COLO668 (cell line): ENCODE data around the gene PNMA8A.
"Not testable (repeated sequence)": the region's sequence is repeated elsewhere in the genome, so short reads cannot be mapped to it uniquely, and the experiment has no call there.

Experiments used
- DNase-seq: peaks from one replicate; lab custom pipeline; 2025; ENCODE audit not compliant: unreplicated experiment; lab: John Stamatoyannopoulos, UW

PNMA8A gene

DNA sequence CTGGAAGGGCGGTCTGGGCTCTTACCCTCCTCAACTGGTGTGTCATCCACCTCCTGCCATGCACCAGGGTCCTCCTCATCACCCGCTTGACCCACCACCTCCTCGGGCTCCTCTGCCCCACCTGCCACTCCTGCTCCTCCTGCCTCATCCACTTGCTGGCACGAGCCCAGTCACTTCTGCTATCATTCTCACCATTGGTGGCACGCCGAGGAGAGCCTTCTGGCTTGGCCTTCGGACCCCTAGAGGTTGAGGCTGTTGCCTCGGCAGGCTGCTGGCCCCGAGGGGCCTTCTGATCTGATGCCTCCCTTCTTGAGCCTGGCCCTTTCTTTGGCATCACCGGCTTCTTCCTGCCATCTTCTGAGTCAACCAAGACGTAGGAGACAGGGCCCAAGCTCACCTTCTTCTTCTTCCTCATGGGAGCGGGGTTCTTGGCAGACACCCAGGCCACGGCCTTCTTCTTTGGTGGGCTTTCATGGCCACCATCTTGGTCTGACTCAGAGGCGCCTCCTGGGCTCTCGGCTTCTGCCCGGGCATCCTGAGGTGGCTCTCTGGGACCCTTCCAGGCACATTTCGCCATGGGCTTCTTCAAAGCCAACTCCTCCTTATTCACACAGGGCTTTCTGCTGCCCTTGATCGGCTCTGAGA, 1.7 kb downstream of the PNMA8A start:
- DNase-seq: no peak

DNA sequence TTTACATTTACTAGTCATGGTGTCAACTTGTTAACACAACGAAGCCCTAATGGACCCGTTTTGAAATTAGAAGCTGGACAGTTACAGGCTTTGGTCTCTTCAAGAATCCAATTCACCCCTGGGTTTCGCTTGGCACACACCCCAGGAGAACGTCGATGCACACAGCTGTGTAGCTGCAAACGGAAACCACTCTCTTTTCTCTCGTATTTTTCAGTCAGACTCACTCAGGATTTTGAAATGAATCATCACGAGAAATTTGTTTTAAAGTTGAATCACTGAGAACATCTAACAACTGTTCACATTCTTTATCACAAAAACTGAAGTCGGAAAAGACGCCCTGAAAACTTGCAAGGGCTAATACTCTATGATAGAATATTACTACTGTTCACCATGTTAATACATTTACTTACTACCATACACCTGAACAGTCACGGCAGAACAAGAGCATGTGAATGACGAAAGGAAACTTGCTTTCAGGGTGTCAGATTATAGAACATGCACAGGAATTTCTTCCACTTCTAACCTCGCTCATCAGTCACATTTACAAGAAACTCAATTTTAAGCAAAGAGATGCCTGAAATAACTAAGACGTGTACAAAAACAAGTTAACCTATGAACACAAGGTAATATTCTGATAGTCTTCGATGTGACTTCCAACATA, 4.7 kb downstream of the PNMA8A start:
- no peak for DNase-seq

DNA sequence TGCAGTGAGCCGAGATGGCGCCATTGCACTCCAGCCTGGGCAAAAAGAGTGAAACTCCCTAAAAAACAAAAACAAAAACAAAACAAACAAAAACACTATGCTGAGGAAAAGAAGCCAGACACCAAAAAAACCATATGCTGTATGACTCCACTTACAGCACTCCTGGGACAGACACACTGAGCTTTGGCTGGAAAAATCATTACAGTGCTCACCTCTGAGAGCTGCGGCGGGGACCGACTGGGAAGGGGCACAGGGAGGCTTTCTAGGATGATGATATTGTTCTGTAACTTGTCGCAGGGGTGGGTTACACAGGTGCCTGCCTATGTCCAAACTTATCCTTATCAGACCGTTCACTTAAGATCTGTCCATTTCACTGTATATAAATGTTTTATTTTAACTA, 7.8 kb downstream of the PNMA8A start:
- DNase-seq: no peak

DNA sequence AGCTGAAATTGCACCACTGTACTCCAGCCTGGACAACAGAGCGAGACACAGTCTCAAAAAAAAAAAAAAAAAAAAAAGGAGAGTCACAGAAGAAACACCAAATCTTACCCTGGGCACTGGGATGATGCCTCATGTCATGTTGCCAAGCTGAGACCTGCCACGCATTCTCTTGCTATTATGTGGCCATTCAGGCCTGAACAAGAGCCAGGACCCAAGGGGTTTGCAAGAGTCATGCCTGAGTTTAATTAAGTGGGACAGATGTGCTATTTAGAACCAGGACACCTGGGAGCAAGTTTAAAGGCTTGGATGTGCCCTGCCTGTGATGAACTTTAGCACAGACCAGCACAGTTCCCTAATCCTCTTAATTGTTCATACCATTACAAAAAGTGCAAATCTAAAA, 9.8 kb downstream of the PNMA8A start:
- no peak for DNase-seq

DNA sequence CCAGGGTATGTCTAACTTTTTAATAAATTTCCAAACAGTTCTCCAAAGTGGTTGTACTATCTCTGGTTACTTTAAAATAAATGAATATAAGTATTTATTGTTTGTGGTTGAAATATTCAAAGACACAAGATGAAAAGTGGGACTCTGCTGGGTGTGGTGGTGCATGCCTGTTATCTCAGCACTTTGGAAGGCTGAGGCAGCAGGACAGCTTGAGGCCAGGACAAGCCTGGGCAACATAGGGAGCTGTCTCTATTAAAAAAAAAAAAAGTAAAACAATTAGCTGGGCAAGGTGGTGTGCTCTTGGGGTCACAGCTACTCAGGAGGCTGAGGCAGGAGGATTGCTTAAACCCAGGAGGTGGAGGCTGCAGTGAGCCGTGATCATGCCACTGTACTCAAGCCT, 10.4 kb downstream of the PNMA8A start:
- no peak for DNase-seq

DNA sequence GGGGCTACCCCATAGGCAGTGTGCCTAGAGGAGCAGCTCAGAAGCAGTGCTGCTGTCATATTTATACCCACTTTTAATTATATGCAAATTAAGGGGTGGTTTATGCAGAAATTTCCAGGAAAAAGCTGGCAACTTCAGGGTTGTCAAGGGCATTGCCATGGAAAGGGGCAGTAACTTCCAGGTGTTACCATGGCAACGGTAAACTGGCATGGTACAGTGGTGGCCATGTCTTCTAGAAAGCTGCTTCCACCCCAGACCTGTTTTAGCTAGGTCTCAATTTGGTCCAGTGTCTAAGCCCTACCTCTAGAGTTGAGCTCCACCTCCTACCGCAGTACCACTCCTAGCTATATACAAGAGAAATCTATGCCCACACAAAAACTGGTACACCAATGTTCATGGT, 11.3 kb downstream of the PNMA8A start:
- DNase-seq: no peak

DNA sequence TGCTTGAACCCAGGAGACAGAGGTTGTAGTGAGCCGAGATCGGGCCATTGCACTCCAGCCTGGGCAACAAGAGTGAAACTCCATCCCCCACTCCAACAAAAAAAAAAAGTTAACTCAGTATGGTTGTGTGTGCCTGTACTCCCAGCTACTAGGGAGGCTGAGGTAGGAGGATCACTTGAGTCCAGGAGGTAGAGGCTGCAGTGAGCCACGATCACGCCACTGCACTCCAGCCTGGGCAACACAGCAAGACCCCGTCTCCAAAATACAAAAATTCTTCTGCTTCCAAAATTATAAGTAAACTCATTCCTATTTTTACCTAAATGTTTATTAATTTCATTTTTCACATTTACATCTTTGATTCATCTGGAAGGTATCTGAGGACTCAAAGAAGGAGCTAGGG, 14.4 kb downstream of the PNMA8A start:
- DNase-seq: no peak

DNA sequence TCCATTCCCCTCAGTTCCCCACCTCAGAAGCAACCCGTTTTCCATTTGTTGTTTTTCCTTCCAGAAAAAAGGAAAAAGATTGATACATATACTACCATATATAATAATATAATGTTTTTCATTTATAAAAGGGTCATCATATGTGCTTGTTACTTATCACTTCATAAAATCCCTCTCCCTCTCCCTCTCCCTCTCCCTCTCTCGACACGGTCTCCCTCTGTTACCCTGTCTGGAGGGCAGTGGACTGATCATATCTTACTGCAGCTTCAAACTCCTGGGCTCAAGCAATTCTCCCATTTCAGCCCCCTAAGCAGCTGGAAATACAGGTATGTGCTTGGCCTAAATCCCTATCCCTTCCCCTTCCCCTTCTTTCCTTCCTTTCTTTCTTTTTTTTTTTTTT, 17.1 kb downstream of the PNMA8A start:
- DNase-seq: no peak

DNA sequence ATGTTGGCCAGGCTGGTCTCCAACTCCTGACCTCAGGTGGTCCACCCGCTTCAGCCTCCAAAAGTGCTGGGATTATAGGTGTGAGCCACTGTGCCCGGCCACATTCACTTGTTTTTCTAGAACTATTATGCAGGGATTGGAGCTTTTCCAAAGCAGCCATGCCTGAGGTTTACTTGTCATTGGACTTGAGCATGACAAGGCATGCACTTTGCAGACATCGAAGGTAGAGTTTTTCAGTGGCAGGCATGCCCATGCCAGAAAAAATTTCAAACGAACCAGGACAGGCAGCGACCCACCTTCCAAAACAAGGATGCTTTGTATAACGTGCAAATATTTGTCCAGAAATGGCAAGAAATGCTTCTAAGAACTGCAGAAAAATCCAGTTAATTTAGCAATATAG, 17.7 kb downstream of the PNMA8A start:
- no peak for DNase-seq

DNA sequence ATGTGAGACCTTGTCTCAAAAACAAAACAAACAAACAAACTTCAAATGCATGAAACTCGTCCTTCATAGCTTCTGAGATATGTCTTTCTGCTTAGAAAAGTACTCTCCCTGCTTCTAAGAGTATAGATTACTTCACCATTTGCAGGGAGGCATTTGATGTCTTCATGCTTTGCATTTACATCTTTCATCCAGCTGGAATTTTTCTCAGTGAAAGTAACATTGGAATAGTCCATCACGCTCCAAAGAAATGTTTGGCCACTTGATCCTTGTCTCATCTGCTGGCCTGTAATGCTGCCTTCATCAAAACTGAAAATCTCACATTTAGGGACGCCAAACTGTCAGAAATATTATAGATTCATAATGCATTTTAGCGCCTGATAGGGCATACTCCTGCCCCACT, 19.2 kb downstream of the PNMA8A start:
- DNase-seq: no peak

DNA sequence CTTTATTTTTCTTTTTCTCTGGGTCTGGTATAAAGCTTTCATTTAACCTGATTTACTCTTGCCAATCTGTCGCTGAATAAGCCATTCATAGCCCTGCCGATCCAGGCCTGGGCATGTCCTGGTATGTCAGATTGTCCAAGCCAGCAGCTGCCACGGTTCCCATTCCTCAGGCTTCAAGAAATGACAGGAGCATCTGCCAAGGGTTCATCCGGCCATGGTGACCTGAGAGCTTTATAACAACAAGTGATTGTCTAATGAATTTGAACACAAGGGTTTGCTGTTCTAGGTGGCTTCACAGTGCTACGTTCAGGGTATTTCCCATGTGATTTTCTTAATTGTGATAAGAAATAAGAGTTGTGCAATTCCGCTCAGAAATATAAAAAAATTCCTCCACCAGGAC, 20.0 kb downstream of the PNMA8A start:
- DNase-seq: no peak

DNA sequence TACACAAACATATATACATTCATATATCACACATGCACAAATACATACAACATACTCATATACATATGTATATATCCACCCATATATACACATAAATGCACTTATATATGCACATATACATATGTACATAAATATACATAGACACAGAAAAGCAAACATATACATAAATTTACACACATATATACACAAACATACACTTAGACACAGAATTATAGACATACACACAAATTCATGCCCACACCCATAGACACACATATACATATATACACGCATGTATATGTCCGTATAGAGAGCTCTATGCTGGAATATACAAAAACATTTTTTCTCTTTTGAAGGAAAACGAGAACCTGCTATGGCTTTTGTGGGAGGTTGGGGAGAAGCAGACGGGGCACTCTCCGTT, 20.6 kb downstream of the PNMA8A start:
- DNase-seq: no peak

DNA sequence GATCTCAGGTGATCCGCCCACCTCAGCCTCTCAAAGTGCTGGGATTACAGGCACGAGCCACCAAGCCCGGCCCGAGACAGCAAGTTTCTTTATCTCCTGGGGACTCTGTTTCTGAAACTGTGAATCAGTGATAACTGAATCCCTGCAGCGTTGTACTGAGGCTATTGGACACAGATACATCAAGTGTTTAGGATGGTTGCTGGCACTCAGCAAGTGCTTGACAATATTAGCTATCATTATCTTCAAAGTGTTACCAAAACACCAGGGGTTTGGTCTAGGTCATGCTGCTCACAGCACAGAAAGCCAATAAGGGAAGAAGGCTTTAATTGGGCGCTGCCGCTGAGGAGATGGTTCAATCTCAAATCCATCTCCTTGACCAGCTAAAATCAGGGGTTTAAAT, 22.1 kb downstream of the PNMA8A start:
- no peak for DNase-seq

DNA sequence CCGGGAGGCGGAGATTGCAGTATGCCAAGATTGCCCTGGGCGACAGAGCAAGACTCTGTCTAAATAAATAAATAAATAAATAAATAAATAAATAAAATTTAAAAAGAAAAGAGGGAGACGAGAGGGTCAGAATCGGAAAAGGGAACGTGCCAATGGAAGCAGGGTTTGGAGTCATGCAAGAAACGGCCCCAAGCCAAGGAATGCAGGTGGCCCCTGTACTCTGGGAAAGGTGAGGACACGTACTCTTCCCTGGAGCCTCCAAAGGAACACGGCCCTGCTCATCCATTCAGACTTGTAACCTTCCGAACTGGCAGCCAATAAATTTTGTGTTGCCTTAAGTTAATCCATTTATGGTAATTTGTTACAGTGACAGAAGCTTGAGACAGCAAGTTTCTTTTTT, 22.8 kb downstream of the PNMA8A start:
- DNase-seq: no peak

DNA sequence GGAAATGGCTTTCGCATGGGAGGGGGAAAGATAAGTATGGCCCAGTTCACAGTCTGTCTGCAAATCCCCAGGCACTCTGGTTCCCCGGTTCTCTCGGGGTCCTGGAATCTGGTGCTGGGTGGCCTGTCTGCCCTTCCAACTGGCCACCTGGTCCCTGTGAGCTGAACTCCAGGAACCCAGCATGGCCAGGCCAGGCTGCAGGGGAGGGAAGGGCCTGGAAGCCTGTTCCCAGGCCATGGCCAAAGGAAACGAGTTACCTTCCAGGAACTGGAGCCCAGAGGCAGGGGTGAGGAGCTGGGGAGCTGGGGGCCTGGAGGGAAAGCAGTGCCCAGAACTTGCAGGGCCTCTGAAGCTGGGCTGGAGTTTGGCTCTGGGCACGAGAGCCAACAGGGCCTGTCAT, 23.5 kb downstream of the PNMA8A start:
- DNase-seq: no peak

DNA sequence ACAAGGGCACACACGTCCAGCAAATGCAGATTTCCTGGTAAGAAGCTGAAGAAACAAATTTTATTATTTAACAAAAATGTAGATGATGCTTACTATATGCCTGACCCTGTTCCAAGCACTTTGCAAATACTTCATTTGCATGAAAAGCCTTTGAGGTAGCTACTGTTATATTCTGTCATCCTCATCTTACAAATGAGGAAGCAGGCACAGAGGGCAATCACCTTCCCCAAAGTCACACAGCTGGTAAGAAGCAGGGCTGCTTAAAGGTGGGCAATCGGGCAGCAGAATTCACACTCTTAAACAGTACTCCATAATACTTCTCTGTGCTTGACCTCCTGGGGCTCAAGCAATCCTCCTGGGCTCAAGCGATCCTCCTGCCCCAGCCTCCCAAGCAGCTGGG, 24.4 kb downstream of the PNMA8A start:
- no peak for DNase-seq

DNA sequence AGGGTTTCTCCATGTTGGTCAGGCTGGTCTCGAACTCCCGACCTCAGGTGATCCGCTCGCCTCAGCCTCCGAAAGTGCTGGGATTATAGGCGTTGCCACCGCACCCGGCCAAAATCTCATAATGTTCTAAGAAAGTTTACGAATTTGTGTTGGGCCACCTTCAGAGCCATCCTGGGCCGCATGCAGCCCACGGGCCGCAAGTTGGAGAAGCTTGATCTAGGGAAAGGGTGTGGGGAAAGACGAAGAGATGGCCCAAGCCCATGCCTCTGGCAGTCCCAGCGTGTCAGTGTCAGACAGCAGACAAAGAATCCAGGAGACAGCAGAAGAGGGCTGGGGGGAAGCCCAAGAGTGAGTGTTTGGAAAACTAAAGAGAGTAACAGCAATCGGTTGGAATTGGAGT, 25.3 kb downstream of the PNMA8A start:
- no peak for DNase-seq

DNA sequence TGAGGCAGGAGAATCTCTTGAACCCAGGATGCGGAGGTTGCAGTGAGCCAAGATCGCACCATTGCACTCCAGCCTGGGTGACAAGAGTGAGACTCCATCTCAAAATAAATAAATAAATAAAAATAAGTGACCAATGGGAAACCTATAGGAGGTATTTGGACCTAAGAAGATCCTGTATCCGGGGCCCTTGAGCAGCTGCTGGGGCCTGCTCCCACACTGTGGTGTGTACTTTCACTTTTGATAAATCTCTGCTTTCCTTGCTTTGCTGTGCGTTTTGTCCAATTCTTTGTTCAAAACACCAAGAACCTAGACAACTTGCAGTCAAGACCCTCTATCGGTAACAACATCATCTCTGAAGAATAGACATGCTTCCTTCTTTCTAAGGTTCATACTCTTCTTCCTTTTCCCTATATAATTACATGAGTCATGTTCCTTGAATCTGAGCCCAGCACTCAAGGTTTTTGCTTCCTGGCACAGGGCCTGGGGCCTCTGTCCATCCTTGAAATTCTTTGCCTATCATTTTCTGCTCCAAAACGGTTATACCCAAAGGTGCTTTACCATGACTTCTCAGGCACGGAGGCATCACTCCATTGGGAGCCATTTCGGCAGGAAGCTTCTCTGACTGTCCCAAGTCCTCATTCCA, 28.4 kb downstream of the PNMA8A start:
- DNase-seq: no peak

DNA sequence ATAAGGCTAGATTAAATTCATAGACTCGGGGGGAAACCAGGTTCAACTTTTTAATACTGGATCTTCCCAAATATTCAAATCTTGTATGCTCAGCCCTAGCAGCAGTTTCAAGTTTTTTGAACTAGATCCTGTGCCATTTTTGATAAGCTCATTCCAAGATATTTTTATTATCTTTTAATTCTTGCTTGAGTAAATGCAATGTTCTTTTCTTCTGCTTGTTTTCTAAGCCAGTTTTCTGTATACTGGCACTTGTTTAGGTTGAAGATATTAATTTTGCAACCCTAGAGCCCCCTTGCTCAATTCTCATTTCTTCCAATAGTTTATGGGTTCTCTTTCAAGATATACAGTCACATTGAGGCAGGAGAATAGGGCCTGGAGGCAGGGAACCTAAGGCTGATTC, 29.5 kb downstream of the PNMA8A start:
- no peak for DNase-seq

DNA sequence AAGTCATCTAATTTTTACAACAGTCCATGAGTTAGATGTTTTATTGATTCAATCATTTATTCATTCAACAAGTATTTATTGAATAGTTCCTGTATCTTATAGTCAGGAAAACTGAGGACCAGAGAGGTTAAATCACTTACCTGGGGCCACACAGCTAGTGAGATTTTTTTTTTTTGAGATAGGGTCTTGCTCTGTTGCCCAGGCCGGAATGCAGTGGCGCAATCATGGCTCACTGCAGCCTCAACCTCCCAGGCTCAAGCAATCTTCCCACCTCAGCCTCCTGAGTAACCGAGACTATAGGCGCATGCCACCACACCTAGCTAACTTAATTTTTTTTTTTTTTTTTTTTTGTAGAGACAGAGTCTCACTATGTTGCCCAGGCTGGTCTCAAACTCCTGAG, 35.7 kb downstream of the PNMA8A start:
- not testable (repeated sequence) for DNase-seq

DNA sequence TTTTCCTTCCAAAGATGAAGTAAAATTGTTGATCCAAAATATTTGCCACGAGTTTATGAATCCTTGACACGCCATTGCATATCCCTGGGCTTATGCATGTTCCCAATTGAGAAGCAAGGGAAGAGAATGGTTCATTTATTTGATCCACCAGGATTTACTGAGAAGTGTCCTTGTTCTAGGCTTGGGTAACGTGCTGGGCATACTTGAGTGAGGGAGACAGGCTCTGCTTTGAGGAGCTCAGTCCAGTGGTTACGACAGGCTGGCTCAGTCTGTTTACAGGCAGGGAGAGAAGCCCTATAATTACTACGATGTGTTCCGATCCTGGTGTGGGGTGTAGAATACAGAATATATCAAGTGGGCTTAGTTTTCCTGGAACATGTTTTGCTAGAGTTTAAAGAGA, 36.4 kb downstream of the PNMA8A start:
- DNase-seq: no peak

DNA sequence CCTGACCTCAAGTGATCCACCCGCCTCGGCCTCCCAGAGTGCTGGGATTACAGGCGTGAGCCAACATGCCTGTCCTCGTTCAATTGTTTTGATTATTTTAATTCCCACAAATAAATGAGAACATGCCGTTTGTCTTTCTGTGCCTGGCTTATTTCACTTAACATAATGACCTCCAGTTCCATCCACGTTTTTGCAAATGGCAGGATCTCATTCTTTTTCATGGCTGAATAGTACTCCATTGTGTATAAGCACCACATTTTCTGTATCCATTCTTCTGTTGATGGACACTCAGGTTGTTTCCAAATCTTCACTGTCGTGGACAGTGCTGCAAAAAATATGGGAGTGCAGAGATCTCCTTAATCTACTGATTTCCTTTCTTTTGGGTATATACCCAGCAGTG, 37.9 kb downstream of the PNMA8A start:
- DNase-seq: not testable (repeated sequence)

DNA sequence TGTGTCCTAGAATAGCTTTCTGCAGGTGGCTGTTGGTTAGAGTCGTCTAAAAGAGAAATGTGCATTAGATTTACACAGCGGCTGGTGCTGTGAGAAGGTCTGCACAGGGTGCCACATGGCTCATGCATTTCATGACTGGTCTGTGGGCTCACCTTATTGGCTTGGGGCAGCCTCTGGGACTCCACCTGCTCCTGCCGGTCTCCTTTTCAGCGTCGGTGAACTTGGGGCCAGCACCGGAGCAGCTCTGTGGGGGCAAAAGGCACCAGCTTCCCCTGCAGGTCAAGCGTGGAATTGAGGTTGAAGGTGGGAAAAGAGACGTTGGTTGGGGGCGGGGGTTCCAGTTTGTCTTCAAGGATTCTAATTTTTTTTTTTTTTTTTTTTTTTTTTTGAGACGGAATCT, 39.5 kb downstream of the PNMA8A start:
- DNase-seq: no peak
